Astrocyte (in vitro differentiated cells and primary cell): ENCODE measurements around the gene SNTB2.

Source experiments
- EZH2 ChIP-seq: IDR thresholded peaks from 2 replicates; pipeline ENCODE4 v1.6.1; 2012; ENCODE audit warnings: mild to moderate bottlenecking, low read length, inconsistent platforms; ENCODE audit not compliant: insufficient read depth
- TF ChIP-seq, protein P1 (sequence below): IDR thresholded peaks from 2 replicates; pipeline ENCODE4 v1.5.1; 2011; ENCODE audit warnings: low read depth, mild to moderate bottlenecking, inconsistent platforms, low read length, moderate library complexity; ENCODE audit not compliant: insufficient read depth

DNA sequence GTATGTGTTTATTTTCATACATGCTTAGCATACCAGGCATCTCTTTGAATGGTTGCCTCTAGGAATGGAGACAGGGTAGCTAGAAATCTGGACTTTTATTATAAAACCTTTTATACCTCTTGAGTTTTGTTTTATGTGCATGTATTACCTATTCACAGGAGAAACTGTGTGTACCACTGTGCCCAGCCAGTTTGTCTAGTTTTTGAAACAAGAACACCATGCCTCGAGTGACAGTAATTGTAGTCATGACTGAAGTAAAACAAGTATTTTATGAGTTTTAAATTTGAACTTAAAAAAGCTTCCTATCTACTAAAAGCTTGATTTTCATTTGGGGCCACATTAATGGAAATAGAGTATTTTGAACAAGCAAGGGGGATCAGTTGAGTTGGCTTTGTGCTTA, 57.4 kb downstream of the SNTB2 start:
- TF ChIP-seq, protein P1, sequence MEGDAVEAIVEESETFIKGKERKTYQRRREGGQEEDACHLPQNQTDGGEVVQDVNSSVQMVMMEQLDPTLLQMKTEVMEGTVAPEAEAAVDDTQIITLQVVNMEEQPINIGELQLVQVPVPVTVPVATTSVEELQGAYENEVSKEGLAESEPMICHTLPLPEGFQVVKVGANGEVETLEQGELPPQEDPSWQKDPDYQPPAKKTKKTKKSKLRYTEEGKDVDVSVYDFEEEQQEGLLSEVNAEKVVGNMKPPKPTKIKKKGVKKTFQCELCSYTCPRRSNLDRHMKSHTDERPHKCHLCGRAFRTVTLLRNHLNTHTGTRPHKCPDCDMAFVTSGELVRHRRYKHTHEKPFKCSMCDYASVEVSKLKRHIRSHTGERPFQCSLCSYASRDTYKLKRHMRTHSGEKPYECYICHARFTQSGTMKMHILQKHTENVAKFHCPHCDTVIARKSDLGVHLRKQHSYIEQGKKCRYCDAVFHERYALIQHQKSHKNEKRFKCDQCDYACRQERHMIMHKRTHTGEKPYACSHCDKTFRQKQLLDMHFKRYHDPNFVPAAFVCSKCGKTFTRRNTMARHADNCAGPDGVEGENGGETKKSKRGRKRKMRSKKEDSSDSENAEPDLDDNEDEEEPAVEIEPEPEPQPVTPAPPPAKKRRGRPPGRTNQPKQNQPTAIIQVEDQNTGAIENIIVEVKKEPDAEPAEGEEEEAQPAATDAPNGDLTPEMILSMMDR, result no peak
- no peak for TF ChIP-seq EZH2
